NCI-H2171 treated with DMSO at 0.1 percent for 48 hours (cell line): ENCODE data around the gene MTMR2.

Experiments used
- DNase-seq: peaks from one replicate; lab custom pipeline; 2025; lab: John Stamatoyannopoulos, UW

The MTMR2 gene

DNA sequence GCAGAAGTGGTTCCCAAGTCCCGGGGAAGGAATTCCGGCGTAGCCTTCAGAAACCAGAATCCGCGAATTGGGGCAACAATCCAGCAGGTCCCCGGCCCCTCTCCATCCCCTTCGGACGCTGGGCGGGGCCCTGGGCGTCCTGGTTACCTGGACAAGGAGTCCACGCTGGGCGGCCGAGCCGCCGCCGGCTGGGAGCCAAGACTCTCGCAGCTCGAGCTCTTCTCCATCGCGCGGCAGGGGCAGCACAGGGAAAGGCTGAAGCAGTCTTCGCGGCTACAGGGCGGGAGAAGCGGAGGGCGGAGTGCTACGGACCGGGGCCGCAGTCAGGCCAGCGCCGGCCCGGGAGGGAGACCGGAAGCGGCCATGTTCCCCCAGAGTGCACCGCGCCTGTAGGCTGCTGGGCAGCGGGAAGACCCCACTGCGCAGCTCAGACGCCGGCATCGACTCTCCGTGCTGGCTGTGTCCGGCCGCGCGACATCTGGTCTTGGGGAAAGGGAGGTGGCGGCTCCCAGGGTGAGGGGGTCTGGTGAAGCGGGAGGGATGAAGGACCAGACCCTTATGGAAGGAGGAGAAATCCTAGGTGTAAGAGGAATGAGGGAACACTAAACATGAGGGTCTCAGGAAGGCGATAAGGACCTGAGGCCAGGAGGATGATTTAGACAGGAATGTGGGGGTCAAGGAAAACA is at the start of gene MTMR2:
MTMR2 (minus strand) TSS at position 380 of the 686 bp plus-strand sequence; CDS start at position 227, 153 bp downstream.
- peak; percentile 54 for DNase-seq

- no peak for DNase-seq
Measured at GRCh38 chr11:95972060-95972459, 48.2 kb upstream of the MTMR2 start.

GRCh38 chr11:95968585-95968984 is 44.7 kb upstream of the MTMR2 start:
- DNase-seq: no peak

DNA sequence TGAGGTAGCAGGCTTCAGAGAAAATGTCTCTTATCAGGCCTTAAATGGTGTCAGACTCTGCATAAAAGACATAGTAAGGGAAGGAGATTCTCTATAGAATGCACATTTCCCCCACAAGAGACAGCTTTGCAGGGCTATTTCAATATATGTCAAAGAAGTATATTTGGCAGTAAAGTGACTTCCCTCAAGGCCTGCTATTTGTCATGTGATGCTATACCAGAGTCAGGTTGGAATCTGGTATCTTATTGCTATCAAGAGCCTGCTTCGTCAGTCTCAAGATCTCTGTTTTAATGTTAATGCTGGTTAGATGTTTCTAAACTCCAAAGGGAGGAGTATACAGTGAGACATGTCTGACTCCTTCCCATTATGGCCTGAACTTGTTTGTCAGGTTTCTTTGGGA is 40.4 kb upstream of the MTMR2 start:
- DNase-seq: no peak

DNA sequence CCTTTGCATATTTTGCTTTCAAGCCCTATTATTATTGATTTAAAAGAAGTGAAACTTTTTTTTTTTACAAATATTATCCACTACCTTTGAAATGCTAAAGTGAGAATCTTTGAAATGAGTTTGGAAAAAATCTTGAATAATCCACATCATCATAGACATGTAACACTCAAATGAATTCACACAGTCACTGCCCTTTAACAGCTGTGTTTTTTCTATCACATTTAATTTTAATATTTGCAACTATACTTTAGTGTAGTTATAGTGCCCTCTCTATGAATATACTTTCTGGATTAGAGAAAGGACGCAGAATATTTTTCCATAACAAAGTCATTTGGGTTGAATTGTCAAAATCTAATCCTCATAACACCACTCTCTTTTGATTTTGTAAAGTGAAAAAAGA is 37.9 kb upstream of the MTMR2 start:
- DNase-seq: no peak

- DNase-seq: no peak
Measured at GRCh38 chr11:95950905-95951304, 27.0 kb upstream of the MTMR2 start.

GRCh38 chr11:95948637-95949036 is 24.7 kb upstream of the MTMR2 start:
- no peak for DNase-seq

DNA sequence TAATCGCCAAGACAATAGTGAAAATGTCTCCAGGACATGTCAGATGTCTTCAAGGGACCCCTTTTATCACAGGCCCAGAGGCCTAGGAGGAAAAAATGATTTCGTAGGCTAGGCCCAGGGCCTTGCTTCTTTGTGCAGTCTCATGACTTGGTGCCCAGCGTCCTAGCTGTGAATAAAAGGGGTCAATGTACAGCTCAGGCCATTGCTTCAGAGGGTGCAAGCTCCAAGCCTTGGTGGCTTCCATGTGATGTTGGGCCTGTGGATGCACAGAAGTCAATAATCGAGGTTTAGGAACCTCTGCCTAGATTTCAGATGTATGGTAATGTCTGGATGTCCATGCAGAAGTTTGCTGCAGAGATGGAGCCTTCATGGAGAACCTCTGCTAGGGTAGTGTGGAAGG is 20.7 kb upstream of the MTMR2 start:
- no peak for DNase-seq

DNA sequence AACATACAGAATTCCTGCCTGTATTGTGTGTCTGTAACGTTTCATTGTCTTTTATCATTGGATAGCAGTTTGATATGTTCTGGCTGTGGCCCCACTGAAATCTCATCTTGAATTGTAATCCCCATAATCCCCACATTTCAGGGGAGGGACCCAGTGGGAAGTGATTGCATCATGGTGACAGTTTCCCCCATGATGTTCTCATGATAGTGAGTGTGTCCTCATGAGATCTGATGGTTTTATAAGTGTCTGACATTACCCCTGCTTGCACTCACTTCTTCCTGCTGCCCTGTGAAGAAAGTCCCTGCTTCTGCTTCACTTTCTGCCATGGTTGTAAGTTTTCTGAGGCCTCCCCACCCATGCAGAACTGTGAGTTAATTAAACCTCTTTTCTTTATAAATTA is 19.6 kb upstream of the MTMR2 start:
- no peak for DNase-seq

DNA sequence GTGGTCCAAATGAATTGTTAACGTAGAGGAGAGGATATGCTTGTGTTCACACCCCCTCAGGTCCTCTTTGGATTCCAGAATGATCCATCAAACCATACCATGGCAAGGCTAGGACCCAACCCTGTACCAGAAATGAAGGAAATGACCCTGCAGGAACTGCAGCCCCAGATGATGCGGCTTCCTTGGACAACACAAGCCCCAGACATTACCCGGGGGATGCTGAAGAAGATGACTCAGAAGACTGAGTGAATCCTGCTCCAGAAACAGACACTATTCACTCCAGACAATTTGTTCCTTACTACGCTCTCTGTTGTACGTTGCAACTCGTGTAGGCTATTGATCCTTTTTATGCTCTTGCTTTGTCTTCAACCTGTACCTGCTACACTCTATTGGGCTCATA is 15.2 kb upstream of the MTMR2 start:
- no peak for DNase-seq

DNA sequence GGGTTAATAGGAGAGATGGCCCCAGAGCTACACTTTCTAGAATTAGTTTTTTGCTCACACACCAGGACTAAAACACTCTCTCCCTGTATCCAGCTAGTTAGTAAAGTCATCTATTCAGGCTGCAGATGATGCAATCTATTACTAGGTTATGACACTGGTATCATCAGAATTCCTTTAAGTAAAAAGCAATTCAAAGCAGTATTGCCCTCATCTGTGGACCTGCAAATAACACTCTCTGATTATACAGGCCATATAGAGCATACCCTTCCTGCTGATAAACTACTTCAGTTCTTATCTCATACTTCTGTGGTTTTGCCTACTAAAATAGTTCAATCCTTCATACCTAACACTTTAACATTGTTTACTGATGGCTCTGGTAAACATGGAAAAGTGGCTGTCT is 13.5 kb upstream of the MTMR2 start:
- no peak for DNase-seq

DNA sequence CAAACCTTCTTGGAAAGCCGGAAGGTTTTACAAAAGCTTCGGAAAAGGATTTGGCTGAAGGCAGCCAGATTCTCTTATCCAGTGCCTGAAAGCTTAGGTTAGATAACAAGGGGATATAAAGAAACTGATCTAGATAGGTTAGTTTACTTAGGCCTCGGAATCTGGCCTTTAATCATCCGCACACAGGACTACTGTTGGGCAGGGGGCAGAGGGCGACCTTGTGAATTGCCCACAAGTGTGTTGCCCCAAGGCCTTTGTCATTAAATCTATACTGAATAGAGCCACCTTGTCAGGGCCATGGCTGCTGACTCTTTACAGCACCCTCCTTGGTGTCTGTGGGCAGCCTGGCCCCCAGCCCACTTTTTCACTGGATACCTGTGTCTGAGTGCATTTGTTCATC is 9.7 kb upstream of the MTMR2 start:
- DNase-seq: no peak

- DNase-seq: no peak
Measured at GRCh38 chr11:95931916-95932315, 8.0 kb upstream of the MTMR2 start.

DNA sequence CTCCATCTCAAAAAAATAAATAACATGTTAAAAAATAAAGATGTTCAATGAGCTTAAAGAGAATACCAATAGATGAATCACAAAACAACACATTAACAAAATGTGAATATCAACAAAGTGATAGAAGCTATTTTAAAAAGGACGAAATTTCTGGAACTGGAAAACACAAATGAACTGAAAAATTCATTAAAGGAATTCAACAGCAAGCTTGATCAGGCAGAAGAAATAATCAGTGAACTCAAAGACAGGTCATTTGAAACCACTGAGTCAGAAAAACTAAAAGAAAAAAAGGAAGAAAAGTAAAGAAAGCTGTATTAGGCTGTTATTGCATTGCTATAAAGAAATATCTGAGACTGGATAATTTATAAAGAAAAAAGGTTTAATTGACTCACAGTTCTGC is 7.0 kb upstream of the MTMR2 start:
- no peak for DNase-seq

DNA sequence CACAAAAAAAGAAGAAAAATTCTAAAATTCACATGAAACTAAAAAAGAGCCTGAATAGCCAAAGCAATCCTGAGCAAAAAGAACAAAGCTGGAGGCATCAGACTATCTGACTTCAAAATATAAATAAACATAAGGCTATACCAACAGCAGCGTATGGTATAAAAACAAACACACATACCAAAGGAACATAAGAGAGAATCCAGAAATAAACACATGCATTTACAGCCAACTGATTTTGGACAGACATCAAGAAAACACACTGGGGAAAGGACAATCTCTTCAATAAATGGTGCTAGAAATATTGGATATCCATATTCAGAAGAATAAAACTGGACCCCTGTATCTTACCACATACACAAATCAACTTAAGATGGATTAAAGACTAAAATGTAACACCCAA is 2.8 kb upstream of the MTMR2 start:
- DNase-seq: no peak

DNA sequence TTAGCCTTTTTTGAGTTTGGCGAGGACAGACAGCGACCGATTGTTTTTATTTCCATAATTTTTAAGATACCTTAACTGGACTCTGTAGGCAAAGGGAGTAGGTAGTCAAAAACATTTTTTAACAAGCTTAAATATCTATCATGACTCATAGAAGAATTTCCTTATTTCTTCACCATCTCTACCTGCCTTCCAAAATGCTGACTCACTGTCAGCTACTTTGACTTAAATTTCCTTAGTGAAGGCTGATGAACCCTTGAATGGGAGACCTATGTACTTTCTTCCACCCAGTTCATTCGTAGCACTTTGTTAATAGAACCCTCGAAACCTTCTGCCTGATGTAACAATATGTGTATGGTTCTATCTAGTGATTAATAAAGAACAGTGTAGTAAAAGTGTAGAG is 1.1 kb upstream of the MTMR2 start:
- no peak for DNase-seq

DNA sequence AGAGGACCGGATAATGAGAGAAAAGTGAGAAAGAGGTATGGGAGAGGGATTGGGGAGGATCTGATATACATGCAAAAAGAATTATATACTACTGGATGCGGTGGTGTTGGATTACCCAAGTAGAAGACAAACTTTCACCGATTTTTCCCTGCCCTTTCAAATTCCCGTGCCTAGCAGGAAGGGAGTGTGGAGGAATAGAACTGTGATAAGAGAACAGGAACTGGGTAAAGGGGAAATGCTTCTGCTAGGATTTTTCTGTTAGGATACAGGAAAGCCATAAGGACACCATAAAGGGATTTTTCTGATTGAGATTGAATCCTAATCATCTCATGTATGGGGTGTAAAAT is 480 bp upstream of the MTMR2 start:
- DNase-seq: peak; percentile 52

DNA sequence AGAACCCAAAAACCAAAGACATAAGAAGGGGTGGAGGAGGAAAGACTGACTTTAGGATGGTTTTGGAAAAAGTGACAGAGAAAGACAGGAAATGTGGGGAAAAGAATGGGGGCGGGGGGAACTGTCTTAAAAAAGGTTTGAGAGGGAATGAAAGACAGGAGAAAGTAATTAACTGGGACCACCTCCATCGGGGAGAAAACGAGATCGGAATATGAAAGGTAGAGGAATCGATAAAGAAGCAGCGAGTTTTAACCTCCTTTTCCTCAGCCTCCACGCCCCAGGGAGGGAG is 524 bp downstream of the MTMR2 start:
- peak; percentile 34 for DNase-seq

DNA sequence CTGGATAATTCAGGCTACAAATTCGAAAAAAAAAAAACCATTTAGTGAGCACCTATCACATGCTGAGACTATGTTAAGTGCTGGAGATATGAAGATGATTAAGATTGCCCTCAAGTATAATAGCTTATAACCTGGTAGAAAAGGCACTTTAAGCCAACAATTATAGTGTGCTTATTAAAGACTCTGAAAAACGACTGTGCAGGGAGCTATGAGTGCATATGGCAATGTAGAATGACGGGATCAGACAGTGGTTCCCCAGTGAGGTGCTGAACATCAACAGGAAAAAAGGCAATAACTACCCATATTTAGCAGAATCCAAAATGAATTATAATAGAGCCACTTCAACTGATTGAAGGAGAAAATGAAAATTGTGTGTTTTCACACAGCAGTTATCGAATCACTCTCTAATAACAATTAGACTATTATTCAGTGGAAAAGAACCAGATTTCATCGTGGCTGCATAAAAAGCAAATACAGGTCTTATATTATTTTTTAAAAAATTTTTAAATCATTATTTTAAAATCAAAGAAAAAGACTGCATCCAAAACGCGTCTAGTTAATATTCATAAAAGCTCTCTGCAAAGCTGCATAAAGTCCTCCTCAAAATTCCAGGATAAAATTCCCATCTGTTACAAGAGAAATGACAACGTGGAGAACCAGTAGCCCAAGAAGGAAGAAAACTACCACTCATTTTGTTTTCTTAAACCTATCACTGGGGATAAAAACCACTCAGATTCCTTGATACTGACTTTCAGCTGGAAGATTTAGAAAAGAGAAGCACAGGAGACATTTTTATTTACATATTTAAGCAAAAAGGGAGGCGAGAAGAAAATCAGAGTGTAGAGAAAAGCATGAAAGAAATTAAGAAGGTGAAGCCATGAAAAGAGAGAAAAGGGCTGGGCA is 1.1 kb downstream of the MTMR2 start:
- DNase-seq: peak; percentile 34

DNA sequence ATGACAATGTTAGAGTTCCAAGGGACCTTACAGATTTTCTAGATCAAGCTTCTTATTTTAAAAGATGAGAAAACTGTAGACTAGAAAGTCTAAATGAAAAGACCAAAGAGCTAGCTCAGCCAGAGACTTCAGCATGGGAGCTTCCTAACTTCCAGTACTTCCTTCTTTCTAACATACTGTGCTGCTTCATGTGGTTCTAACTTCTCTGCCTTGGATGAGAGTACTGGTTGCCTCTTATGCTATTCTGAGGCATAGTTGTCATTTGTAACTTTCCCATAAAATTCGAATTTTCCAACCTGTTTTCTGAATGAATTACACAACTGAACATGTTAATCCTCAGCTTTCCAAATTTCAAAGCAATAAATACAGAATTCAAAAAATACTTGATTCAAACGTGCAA is 1.8 kb downstream of the MTMR2 start:
- DNase-seq: no peak

GRCh38 chr11:95920460-95921105 is 3.3 kb downstream of the MTMR2 start:
- DNase-seq: peak; percentile 7

DNA sequence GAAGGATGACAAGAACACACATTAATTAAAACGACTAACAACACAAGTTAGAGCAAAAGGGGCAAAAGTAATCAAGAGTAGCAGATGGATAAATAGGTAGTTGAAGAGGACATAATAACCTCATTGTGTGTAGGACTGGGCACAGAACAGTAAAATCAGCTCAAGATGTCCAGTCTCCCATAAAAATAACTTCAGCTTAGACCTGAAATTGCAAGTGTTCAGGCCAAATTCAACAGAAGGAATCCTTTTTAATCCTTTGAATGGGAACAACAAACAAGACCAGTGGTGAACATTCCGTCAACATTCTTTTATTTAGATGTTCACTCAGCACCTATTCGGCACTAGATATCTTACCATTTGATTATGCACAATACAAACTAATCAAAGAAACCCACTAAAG is 4.4 kb downstream of the MTMR2 start:
- DNase-seq: no peak

- no peak for DNase-seq
Measured at GRCh38 chr11:95918720-95919119, 5.2 kb downstream of the MTMR2 start.
